DND-41 (cell line): Measurements from ENCODE around the gene WDTC1.

ENCODE experiments used
- ATAC-seq: fragments of 200-7000 bp; cut with Tn5 transposase; 3 replicates; pipeline ENCODE4 v1.9.1; 2021; ENCODE audit warnings: low read depth; ENCODE audit not compliant: insufficient read depth
- DNase-seq: peaks from one replicate; pipeline ENCODE4 v3.0.0-alpha.2; 2020
- H2AFZ ChIP-seq: 2 replicates; pipeline ENCODE4 v1.6.0; 2012; ENCODE audit warnings: low read depth, low read length
- H3K27ac ChIP-seq: 2 replicates; pipeline ENCODE4 v1.5.1; 2012; ENCODE audit warnings: low read length, inconsistent platforms
- H3K27me3 ChIP-seq: fragments of 200-600 bp; sonication (generic); 2 replicates; pipeline ENCODE4 v1.6.0; 2012; ENCODE audit warnings: low read length, mild to moderate bottlenecking, inconsistent platforms; ENCODE audit not compliant: insufficient read depth, poor library complexity
- H3K36me3 ChIP-seq: 2 replicates; pipeline ENCODE4 v1.5.1; 2012; ENCODE audit warnings: low read length, inconsistent platforms; ENCODE audit not compliant: insufficient read depth
- H3K4me1 ChIP-seq: 2 replicates; pipeline ENCODE4 v1.5.1; 2012; ENCODE audit warnings: mild to moderate bottlenecking, low read length; ENCODE audit not compliant: insufficient read depth
- H3K4me2 ChIP-seq: 2 replicates; pipeline ENCODE4 v1.6.0; 2012; ENCODE audit warnings: mild to moderate bottlenecking, moderate library complexity, low read length, inconsistent platforms; ENCODE audit not compliant: insufficient read depth
- H3K4me3 ChIP-seq, 2 experiments: fragments of 200-600 bp in 1 of 2; shearing (Covaris generic) in 1 of 2; 2 replicates each; pipeline ENCODE4 v1.5.1; 2012 to 2016; ENCODE audit warnings: inconsistent platforms in 2 of 2, low read length in 2 of 2, mild to moderate bottlenecking in 2 of 2, low read depth in 1 of 2, moderate library complexity in 1 of 2
- H3K79me2 ChIP-seq: 2 replicates; pipeline ENCODE4 v1.6.0; 2012; ENCODE audit warnings: low read length, inconsistent platforms; ENCODE audit not compliant: insufficient read depth
- H3K9ac ChIP-seq: 2 replicates; pipeline ENCODE4 v1.6.0; 2012; ENCODE audit warnings: low read depth, mild to moderate bottlenecking, inconsistent platforms, low read length, moderate library complexity
- H3K9me3 ChIP-seq: 2 replicates; pipeline ENCODE4 v1.5.1; 2012; ENCODE audit warnings: low read length, moderate library complexity, mild to moderate bottlenecking, inconsistent platforms; ENCODE audit not compliant: insufficient read depth, severe bottlenecking
- H4K20me1 ChIP-seq: 2 replicates; pipeline ENCODE4 v1.6.0; 2012; ENCODE audit warnings: low read length; ENCODE audit not compliant: insufficient read depth
- CTCF ChIP-seq: IDR thresholded peaks from 2 replicates; pipeline ENCODE4 v1.5.1; 2012; ENCODE audit warnings: borderline replicate concordance, low read length, moderate library complexity, mild to moderate bottlenecking; ENCODE audit not compliant: poor library complexity, severe bottlenecking; ENCODE audit errors: extremely low read depth
- EZH2 ChIP-seq: IDR thresholded peaks from 3 replicates; pipeline ENCODE4 v1.6.1; 2012; ENCODE audit warnings: borderline replicate concordance, low read depth, mild to moderate bottlenecking, moderate library complexity, low read length, inconsistent platforms; ENCODE audit not compliant: severe bottlenecking

Gene WDTC1

GRCh38 chr1:27258598-27258997 lies 24.2 kb downstream of the WDTC1 start:
- no peak overlapping the region for H3K4me3 ChIP-seq
- ATAC-seq (no peak), DNase-seq (no peak)
- H3K9ac ChIP-seq = no peak overlapping the region
- H3K4me2 ChIP-seq = no peak overlapping the region
- no peaks in the 10 kb centered on the region for H3K9me3 ChIP-seq
- H3K79me2 ChIP-seq = peaks cover 6% of the 10 kb centered on the region; the same call in 1 of the 2 replicates
- TF ChIP-seq EZH2 (no peak), CTCF (no peak)
- no peaks in the 10 kb centered on the region for H3K27me3 ChIP-seq
- H2AFZ ChIP-seq = no peak overlapping the region
- H3K36me3 ChIP-seq = peaks cover 11% of the 10 kb centered on the region; the same call in 1 of the 2 replicates
- no peaks in the 10 kb centered on the region; the same call in 1 of the 2 replicates for H4K20me1 ChIP-seq
- no peaks in the 10 kb centered on the region; the same call in 1 of the 2 replicates for H3K4me1 ChIP-seq
- H3K27ac ChIP-seq = no peak overlapping the region

- DNase-seq = no peak
- Histone ChIP-seq H3K27me3 (no peaks in the 10 kb centered on the region), H3K36me3 (peaks cover 23% of the 10 kb centered on the region), H3K4me3 (no peak overlapping the region), H2AFZ (no peak overlapping the region), H3K9me3 (no peaks in the 10 kb centered on the region), H3K27ac (no peak overlapping the region), H3K4me2 (no peak overlapping the region), H3K79me2 (no peaks in the 10 kb centered on the region), H3K4me1 (no peaks in the 10 kb centered on the region), H4K20me1 (no peaks in the 10 kb centered on the region), H3K9ac (no peak overlapping the region)
- no peak for ATAC-seq
- TF ChIP-seq CTCF (no peak), EZH2 (no peak)
Measured at GRCh38 chr1:27267153-27267552, 32.7 kb downstream of the WDTC1 start.

GRCh38 chr1:27269276-27269675 lies 34.8 kb downstream of the WDTC1 start:
- Histone ChIP-seq H4K20me1 (no peaks in the 10 kb centered on the region), H3K9me3 (no peaks in the 10 kb centered on the region), H3K79me2 (no peaks in the 10 kb centered on the region), H3K36me3 (peaks cover 12% of the 10 kb centered on the region), H3K4me2 (no peak overlapping the region), H3K27ac (no peak overlapping the region), H3K27me3 (no peaks in the 10 kb centered on the region), H3K9ac (no peak overlapping the region), H3K4me1 (no peaks in the 10 kb centered on the region), H2AFZ (no peak overlapping the region), H3K4me3 (no peak overlapping the region)
- ATAC-seq = no peak
- TF ChIP-seq CTCF = no peak
- no peak for TF ChIP-seq EZH2
- DNase-seq = no peak

GRCh38 chr1:27274204-27274603 lies 39.8 kb downstream of the WDTC1 start:
- DNase-seq = no peak
- Histone ChIP-seq H4K20me1 (no peaks in the 10 kb centered on the region), H2AFZ (no peak overlapping the region), H3K27me3 (no peaks in the 10 kb centered on the region), H3K4me3 (no peak overlapping the region), H3K27ac (no peak overlapping the region), H3K9ac (no peak overlapping the region), H3K79me2 (no peaks in the 10 kb centered on the region), H3K4me2 (no peak overlapping the region), H3K36me3 (peaks cover 7% of the 10 kb centered on the region), H3K4me1 (no peaks in the 10 kb centered on the region), H3K9me3 (peaks cover 3% of the 10 kb centered on the region)
- ATAC-seq = no peak
- no peak for TF ChIP-seq CTCF
- no peak for TF ChIP-seq EZH2
